Measurements from ENCODE around the gene CD164. TPM values are rescaled to one million over a fixed set of nuclear protein-coding genes. Genes with fewer than 3 reads are reported as not detected.

CD164 gene
- total and polyA plus RNA-seq, 2 of the 13 experiments (the other 11 are each of a cell fraction or from before 2014, with no cell fraction given) = 222 to 293 TPM

- TF ChIP-seq ZHX1 (CRISPR knock-in tag; IDR thresholded peaks at IDR 0.05; ENCODE audit: low read depth) (no peak), ARID4A (CRISPR knock-in tag; IDR thresholded peaks at IDR 0.05; ENCODE audit: borderline replicate concordance) (no peak), ZNF589 (CRISPR knock-in tag; conservative IDR thresholded peaks at IDR 0.05) (no peak), ZNF34 (CRISPR knock-in tag; IDR thresholded peaks at IDR 0.05; ENCODE audit: borderline replicate concordance) (no peak)
Observed at GRCh38 chr6:109360281-109360680, 22.0 kb downstream of the CD164 start (continued).

- in situ Hi-C loops (cut with HindIII; ENCODE audit: extremely low pct_ligation_motif_present, low pct_unique_long_range_greater_than_20kb) (no loop called here), intact Hi-C loops (cut with micrococcal nuclease; ENCODE audit: unreplicated experiment) (no loop called here)
- Histone ChIP-seq H3K9me3 (ENCODE audit: low read length) (peaks cover 17% of the 10 kb centered on the region), H2AFZ (ENCODE audit: low read length) (no peak overlapping the region), H3K9ac (ENCODE audit: insufficient read depth, low read depth, low read length) (no peak overlapping the region), H3K4me3 (replicated peaks in 1 of 3; ENCODE audit: insufficient read depth in 1 of 3, low read depth in 2 of 3, low read length in 3 of 3) (no peak overlapping the region), H4K20me1 (ENCODE audit: insufficient read depth, low read length) (0 out of 2 replicates have a peak, but pooled peaks cover 6% of the 10 kb centered on the region), H3K27me3 (ENCODE audit: control insufficient read depth in 1 of 2, insufficient read depth in 2 of 2, low read length in 2 of 2) (no peaks in the 10 kb centered on the region), H3K4me2 (ENCODE audit: low read depth, low read length) (no peak overlapping the region), H3K4me1 (ENCODE audit: insufficient read depth, low read length) (no peaks in the 10 kb centered on the region), H3K27ac (ENCODE audit: extremely low read length, insufficient read depth, low read length) (no peak overlapping the region), H3K79me2 (ENCODE audit: insufficient read depth, low read length) (no peaks in the 10 kb centered on the region), H3K36me3 (replicated peaks in 1 of 2; ENCODE audit: control insufficient read depth in 1 of 2, insufficient read depth in 2 of 2, low read length in 2 of 2) (peaks cover 1 to 36% of the 10 kb centered on the region in 2 experiments)
- BruUV-seq (replicated peaks) = no TSS peak
- ChIA-PET POLR2A (no interaction called here), CTCF (ENCODE audit: low intra/inter-chr PET ratio, low total read pairs) (no interaction called here)
- ATAC-seq = no peak
- FAIRE-seq = no peak
- no peak for DNase-seq (ENCODE audit: low spot score)
- 98% methylated on average over 2 of the region's 2 CpGs for WGBS (ENCODE audit: low lambda C conversion rate)
- TF ChIP-seq TRIM24 (CRISPR knock-in tag; IDR thresholded peaks at IDR 0.05) = no peak
- no peak for TF ChIP-seq ZNF598 (CRISPR knock-in tag; IDR thresholded peaks at IDR 0.05; ENCODE audit: borderline replicate concordance)
Observed at GRCh38 chr6:109359248-109359647, 23.0 kb downstream of the CD164 start.

Measured in HepG2 (cell line).